Measurements from ENCODE around the gene FAM43A. TPM values are rescaled to one million over a fixed set of nuclear protein-coding genes. Genes with fewer than 3 reads are reported as not detected.

Gene FAM43A
- 1 to 10 TPM; 2.4 to 2.6 TPM for total RNA-seq
- polyA plus RNA-seq (2013, experiment 1 of 2), result 5.6 TPM
- 3.7 TPM for polyA plus RNA-seq (2013, experiment 2 of 2)
- 2.8 to 46.2 (median 11.9) reads per million in 172 experiments for total RNA-seq

DNA sequence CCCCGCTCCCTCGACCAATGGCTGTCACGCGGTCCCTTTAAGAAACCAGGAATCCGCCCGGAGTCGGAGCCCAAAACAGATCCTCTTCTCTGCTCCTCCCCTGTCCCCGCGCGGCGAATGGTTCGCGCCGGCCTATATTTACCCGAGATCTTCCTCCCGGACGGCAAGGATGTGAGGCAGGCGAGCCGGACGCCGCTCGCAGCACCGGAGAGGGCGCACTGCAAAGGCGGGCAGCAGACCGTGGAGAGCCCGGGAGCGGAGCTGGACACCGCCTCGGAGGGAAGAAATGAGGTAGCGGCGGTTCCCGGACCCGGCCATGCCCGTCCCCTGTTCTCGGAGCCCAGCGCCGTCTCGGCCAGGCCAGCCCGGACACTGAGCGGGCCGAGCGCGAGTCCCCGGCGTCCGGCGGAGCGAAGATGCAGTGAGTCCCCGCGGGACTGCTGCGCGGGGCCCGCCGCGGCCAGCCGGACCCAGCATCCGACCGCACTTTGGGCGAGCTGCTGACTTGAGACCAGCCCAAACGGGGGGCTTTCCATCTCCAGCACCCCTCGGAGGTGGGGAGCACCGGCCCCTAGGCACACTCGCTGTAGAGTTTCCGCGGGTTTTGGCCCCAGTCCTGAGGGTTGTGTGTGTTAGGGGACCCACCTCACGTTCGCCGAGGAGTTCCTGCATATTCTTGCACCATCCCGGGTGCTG, at the start of gene FAM43A:
Gene FAM43A, plus strand, starts transcription at position 166 of the 696 bp plus-strand sequence. CDS start 944 bp downstream, outside the sequence.
- no peaks in the 10 kb centered on the region for H3K9me3 Mint-ChIP-seq
- peak within 1 kb of the TSS; percentile 95 for H3K4me3 Mint-ChIP-seq

GRCh38 chr3:194637066-194637465, 48.6 kb upstream of the FAM43A start:
- DNase-seq, result no peak
- Histone ChIP-seq H3K4me1 (ENCODE audit: insufficient read depth, low read length) (peaks cover 16% of the 10 kb centered on the region), H3K27me3 (ENCODE audit: control insufficient read depth in 1 of 2, insufficient read depth in 2 of 2, low read length in 2 of 2) (no peaks in the 10 kb centered on the region), H3K36me3 (ENCODE audit: insufficient read depth, low read length) (peaks cover 12% of the 10 kb centered on the region), H3K9me3 (ENCODE audit: control insufficient read depth in 1 of 2, insufficient read depth in 1 of 2, low read length in 2 of 2) (no peaks in the 10 kb centered on the region), H3K27ac (ENCODE audit: low read depth in 1 of 2, low read length in 2 of 2) (no peak overlapping the region), H3K4me3 (ENCODE audit: low read length) (no peak overlapping the region)
- Mint-ChIP-seq H3K27me3 (no peaks in the 10 kb centered on the region), H3K36me3 (ENCODE audit: low read depth) (peaks cover 22% of the 10 kb centered on the region), H3K4me1 (ENCODE audit: low read depth) (peaks cover 22% of the 10 kb centered on the region), H3K4me3 (peak overlapping the region; percentile 54), H3K27ac (no peak overlapping the region), H3K9me3 (no peaks in the 10 kb centered on the region)
- POLR2A ChIA-PET, result no interaction called here
- ATAC-seq (ENCODE audit: poor library complexity), result no peak
- intact Hi-C loops (cut with DNase I, micrococcal nuclease), result no loop called here
- CTCF ChIA-PET, result no interaction called here
- TF ChIP-seq, protein P1, sequence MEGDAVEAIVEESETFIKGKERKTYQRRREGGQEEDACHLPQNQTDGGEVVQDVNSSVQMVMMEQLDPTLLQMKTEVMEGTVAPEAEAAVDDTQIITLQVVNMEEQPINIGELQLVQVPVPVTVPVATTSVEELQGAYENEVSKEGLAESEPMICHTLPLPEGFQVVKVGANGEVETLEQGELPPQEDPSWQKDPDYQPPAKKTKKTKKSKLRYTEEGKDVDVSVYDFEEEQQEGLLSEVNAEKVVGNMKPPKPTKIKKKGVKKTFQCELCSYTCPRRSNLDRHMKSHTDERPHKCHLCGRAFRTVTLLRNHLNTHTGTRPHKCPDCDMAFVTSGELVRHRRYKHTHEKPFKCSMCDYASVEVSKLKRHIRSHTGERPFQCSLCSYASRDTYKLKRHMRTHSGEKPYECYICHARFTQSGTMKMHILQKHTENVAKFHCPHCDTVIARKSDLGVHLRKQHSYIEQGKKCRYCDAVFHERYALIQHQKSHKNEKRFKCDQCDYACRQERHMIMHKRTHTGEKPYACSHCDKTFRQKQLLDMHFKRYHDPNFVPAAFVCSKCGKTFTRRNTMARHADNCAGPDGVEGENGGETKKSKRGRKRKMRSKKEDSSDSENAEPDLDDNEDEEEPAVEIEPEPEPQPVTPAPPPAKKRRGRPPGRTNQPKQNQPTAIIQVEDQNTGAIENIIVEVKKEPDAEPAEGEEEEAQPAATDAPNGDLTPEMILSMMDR (IDR thresholded peaks at IDR 0.05), result no peak

More for the DNA sequence above, at the start of gene FAM43A:
- Histone ChIP-seq H3K4me3 (ENCODE audit: low read length) (peak within 1 kb of the TSS; percentile 74), H3K27me3 (ENCODE audit: control insufficient read depth in 1 of 2, insufficient read depth in 2 of 2, low read length in 2 of 2) (no peaks in the 10 kb centered on the region), H3K9me3 (ENCODE audit: control insufficient read depth in 1 of 2, insufficient read depth in 1 of 2, low read length in 2 of 2) (no peaks in the 10 kb centered on the region), H3K4me1 (ENCODE audit: insufficient read depth, low read length) (peaks cover 61% of the 10 kb centered on the region), H3K27ac (ENCODE audit: low read depth in 1 of 2, low read length in 2 of 2) (peak within 1 kb of the TSS in 1 of 2 donors; percentile 10), H3K36me3 (ENCODE audit: insufficient read depth, low read length) (no peaks in the 10 kb centered on the region)
- peak; percentile 32 for ATAC-seq (ENCODE audit: poor library complexity)
- ChIA-PET POLR2A (interaction anchor here (0.6 to 3.7 kb wide), 6 partner anchors 14 to 585 kb away, joined by 3 to 71 read pairs (median 4); partner anchors contain the start of genes LSG1 and XXYLT1), CTCF (interaction anchor here (2.1 to 4.1 kb wide), 3 partner anchors 11 to 585 kb away, joined by 8 to 32 read pairs (median 15); partner anchors contain the start of genes LSG1 and XXYLT1)
- DNase-seq, result peak; percentile 27 to 87 (median 72)
- TF ChIP-seq, protein P1 (IDR thresholded peaks at IDR 0.05), result no peak
- no peaks in the 10 kb centered on the region for H3K36me3 Mint-ChIP-seq (ENCODE audit: low read depth)
- H3K27me3 Mint-ChIP-seq, result peaks cover 28% of the 10 kb centered on the region
- intact Hi-C loops (cut with DNase I, micrococcal nuclease), result no loop called here
- H3K27ac Mint-ChIP-seq, result peak within 1 kb of the TSS; percentile 70
- H3K4me1 Mint-ChIP-seq (ENCODE audit: low read depth), result peaks cover 50% of the 10 kb centered on the region

DNA sequence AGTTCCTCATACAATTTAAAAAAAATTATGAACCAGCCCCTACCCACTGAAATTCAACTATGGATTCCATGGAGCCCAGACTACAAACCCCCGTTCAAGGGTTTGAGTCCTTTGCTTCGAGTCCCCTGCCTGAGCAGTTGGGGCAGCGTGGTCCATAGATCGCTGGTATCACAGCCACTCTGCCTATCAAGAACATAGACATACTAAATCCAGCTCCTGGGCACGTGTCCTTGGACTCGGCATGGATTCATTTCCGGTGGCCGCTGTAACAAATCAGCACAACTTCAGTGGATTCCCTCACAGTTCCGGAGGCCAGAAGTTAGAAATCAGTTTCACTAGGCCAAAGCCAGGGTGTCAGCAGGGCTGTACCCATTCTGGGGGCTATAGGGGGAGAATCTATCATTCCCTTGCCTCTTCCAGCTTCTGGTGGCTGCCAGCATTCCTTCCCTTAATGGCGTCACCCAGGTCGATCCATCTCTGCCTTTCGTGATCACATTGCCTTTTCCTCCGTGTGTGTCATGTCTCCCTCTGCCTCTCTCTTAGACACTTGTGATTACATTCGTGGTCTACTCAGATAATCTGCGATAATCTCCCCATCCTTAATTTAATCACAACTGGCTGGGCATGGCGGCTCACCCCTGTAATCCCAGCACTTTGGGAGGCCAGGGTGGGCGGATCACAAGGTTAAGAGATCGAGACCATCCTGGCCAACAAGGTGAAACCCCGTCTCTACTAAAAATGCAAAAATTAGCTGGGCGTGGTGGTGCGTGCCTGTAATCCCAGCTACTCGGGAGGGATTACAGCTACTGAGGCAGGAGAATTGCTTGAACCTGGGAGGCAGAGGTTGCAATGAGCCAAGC, 47.9 kb upstream of the FAM43A start:
- H3K27me3 ChIP-seq (ENCODE audit: control insufficient read depth in 1 of 2, insufficient read depth in 2 of 2, low read length in 2 of 2), result no peaks in the 10 kb centered on the region
- Mint-ChIP-seq H3K4me1 (ENCODE audit: low read depth) (peaks cover 20% of the 10 kb centered on the region), H3K9me3 (no peaks in the 10 kb centered on the region), H3K27ac (no peak overlapping the region), H3K36me3 (ENCODE audit: low read depth) (peaks cover 29% of the 10 kb centered on the region), H3K27me3 (no peaks in the 10 kb centered on the region), H3K4me3 (peak overlapping the region; percentile 38)
- no peak for DNase-seq
- H3K27ac ChIP-seq (ENCODE audit: low read depth in 1 of 2, low read length in 2 of 2), result no peak overlapping the region
- H3K9me3 ChIP-seq (ENCODE audit: control insufficient read depth in 1 of 2, insufficient read depth in 1 of 2, low read length in 2 of 2), result no peaks in the 10 kb centered on the region
- intact Hi-C loops (cut with DNase I, micrococcal nuclease), result no loop called here
- no peak overlapping the region for H3K4me3 ChIP-seq (ENCODE audit: low read length)
- POLR2A ChIA-PET, result no interaction called here
- TF ChIP-seq, protein P1 (IDR thresholded peaks at IDR 0.05), result no peak
- no peak for ATAC-seq (ENCODE audit: poor library complexity)
- peaks cover 18% of the 10 kb centered on the region for H3K36me3 ChIP-seq (ENCODE audit: insufficient read depth, low read length)
- CTCF ChIA-PET, result no interaction called here
- H3K4me1 ChIP-seq (ENCODE audit: insufficient read depth, low read length), result peaks cover 9% of the 10 kb centered on the region

Measured in CD4-positive, alpha-beta T cell (primary cell).